A673 (cell line): ENCODE measurements around the gene SGPL1.

Experiments
- EZH2 ChIP-seq: fragments of 200-600 bp; sonication (generic); IDR thresholded peaks from 2 replicates; pipeline ENCODE4 v1.6.1; 2017; ENCODE audit warnings: borderline replicate concordance, low read depth, mild to moderate bottlenecking, mixed read lengths, antibody characterized with exemption, low read length; ENCODE audit not compliant: poor library complexity, severe bottlenecking
- TF ChIP-seq, protein P1 (sequence below): fragments of 300-800, 200-600 bp; sonication (generic); conservative IDR thresholded peaks from 2 replicates; pipeline ENCODE4 v1.5.1; 2017; ENCODE audit warnings: low read depth, mild to moderate bottlenecking, antibody characterized with exemption, low read length, moderate library complexity, mixed read lengths

DNA sequence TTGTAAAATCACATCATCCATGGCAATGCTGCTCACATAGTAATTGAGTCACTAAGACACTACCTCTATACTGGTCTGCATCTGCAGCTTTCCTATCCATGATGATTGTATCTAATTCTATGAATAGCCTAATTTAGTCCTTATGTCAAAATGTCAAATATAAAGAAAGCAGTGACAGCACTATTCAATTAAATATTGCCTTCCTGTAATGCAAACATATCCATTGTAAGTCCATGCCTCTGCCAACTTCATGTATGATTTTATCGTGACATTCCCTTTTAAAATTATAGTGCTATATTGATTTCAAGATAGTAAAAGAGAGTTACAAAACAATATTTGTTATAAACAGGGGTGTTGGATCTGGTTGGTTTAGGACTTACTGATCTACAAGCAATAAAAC lies 4.8 kb upstream of the SGPL1 start:
- TF ChIP-seq, protein P1, sequence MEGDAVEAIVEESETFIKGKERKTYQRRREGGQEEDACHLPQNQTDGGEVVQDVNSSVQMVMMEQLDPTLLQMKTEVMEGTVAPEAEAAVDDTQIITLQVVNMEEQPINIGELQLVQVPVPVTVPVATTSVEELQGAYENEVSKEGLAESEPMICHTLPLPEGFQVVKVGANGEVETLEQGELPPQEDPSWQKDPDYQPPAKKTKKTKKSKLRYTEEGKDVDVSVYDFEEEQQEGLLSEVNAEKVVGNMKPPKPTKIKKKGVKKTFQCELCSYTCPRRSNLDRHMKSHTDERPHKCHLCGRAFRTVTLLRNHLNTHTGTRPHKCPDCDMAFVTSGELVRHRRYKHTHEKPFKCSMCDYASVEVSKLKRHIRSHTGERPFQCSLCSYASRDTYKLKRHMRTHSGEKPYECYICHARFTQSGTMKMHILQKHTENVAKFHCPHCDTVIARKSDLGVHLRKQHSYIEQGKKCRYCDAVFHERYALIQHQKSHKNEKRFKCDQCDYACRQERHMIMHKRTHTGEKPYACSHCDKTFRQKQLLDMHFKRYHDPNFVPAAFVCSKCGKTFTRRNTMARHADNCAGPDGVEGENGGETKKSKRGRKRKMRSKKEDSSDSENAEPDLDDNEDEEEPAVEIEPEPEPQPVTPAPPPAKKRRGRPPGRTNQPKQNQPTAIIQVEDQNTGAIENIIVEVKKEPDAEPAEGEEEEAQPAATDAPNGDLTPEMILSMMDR: no peak
- TF ChIP-seq EZH2: no peak
